ENCODE measurements around the gene REM1. TPM values are rescaled to one million over a fixed set of nuclear protein-coding genes. Genes with fewer than 3 reads are reported as not detected.
A peak's percentile ranks its signal among the peaks of the same experiment; 100 is the strongest.

REM1 gene
- total RNA-seq, 1 experiment from 2014 or later: not detected

DNA sequence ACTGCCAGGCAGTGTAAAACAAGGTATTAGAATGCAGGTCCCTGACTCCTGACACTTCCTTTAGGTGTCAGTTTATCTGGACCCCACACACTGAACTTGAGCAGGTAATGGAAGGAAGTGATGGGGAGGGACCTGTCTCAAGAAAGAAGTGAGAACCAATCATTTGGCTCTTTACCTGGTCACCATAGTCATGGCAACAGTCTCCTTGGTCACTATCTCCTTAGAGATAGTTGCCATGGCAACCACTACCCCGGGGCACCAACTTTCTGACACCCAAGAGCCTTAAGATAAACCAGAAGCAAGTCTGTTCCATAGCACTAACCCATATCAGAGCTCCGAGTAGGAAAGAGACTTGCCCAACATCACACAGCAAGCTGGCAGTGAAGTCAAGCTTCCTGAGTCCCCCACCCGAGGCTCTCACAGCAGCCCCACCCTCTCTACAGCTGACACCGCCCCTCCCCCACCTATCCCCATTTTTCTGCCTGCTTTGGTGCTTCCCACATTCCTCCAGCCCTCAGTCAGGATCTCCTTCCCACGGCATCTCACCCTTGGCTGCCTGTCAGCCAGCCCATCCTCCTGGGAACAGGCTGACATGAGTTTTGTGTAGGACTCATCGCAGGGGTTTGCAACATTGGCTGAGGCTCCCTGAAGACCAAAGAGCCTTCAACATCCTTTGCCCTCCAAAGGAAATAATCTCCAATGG lies 22.9 kb downstream of the REM1 start:
- Histone ChIP-seq H2AFZ (ENCODE audit: low read depth, low read length, poor library complexity, severe bottlenecking) (no peak overlapping the region), H3K27ac (ENCODE audit: low read depth, low read length) (no peak overlapping the region), H3K27me3 (ENCODE audit: insufficient read depth, low read length) (no peaks in the 10 kb centered on the region), H3K4me3 (replicated peaks in 1 of 2; ENCODE audit: low read depth in 1 of 2, low read length in 2 of 2) (no peak overlapping the region), H3K9me3 (ENCODE audit: control insufficient read depth in 1 of 2, insufficient read depth in 1 of 2, low read depth in 1 of 2, low read length in 2 of 2) (no peaks in the 10 kb centered on the region), H3K4me2 (ENCODE audit: low read length) (no peak overlapping the region), H3K36me3 (ENCODE audit: control insufficient read depth in 1 of 2, insufficient read depth in 2 of 2, low read length in 2 of 2) (no peaks in the 10 kb centered on the region), H3K79me2 (ENCODE audit: insufficient read depth, low read length) (no peaks in the 10 kb centered on the region), H3K9ac (ENCODE audit: low read length) (no peak overlapping the region), H3K4me1 (ENCODE audit: control insufficient read depth in 1 of 2, insufficient read depth in 2 of 2, low read length in 2 of 2) (0 out of 4 replicates have a peak, but pooled peaks cover 0 to 6% of the 10 kb centered on the region in 2 experiments), H3K9me2 (ENCODE audit: insufficient read depth) (no peaks in the 10 kb centered on the region), H4K20me1 (ENCODE audit: insufficient read depth) (no peaks in the 10 kb centered on the region)
- DNase-seq (ENCODE audit: low read depth, low spot score) (peak; percentile 15), ATAC-seq (no peak)
- ChIA-PET POLR2A (no interaction called here), RAD21 (ENCODE audit: low non-redundant PET in 1 of 2, low total read pairs in 2 of 2, uncharacterized antibody in 2 of 2, unreplicated experiment in 2 of 2) (no interaction called here), CTCF (no interaction called here)
- intact Hi-C loops (cut with micrococcal nuclease): no loop called here
- no peak for TF ChIP-seq JUND (IDR thresholded peaks at IDR 0.05)
- no TSS peak for BruUV-seq (replicated peaks)

DNA sequence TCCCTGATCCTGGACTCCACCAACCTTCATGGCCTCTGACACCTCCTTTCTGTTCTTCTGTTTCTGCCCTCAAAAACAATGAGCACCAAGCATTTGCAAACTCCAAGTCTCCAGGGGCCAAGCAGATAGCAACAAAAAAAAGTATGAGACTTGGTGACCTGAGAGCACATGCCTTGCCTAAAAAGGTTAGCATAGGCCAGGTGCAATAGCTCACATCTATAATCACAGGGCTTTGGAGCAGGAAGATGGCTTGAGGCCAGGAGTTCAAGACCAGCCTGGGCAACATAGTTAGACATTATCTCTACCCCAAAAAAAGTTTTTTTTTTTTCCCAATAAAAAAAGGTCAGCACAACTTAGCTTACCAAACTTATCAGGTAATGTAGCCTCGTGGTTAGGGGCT lies 25.4 kb downstream of the REM1 start:
- ChIA-PET CTCF (interaction anchor here (1.7 kb wide), 1 partner anchor 186 kb away, joined by 9 read pairs; no protein-coding TSS in a partner anchor), RAD21 (ENCODE audit: low non-redundant PET in 1 of 2, low total read pairs in 2 of 2, uncharacterized antibody in 2 of 2, unreplicated experiment in 2 of 2) (no interaction called here), POLR2A (no interaction called here)
- H3K9me2 ChIP-seq (ENCODE audit: insufficient read depth): no peaks in the 10 kb centered on the region
- H3K36me3 ChIP-seq (ENCODE audit: control insufficient read depth in 1 of 2, insufficient read depth in 2 of 2, low read length in 2 of 2): no peaks in the 10 kb centered on the region
- no peaks in the 10 kb centered on the region for H3K27me3 ChIP-seq (ENCODE audit: insufficient read depth, low read length)
- DNase-seq (ENCODE audit: low read depth, low spot score): no peak
- intact Hi-C loops (cut with micrococcal nuclease): no loop called here
- H3K9ac ChIP-seq (ENCODE audit: low read length): no peak overlapping the region
- H3K4me1 ChIP-seq (ENCODE audit: control insufficient read depth in 1 of 2, insufficient read depth in 2 of 2, low read length in 2 of 2): peaks cover 0 to 5% of the 10 kb centered on the region in 2 experiments; a peak in 2 of 4 replicates
- no peak for ATAC-seq
- no peak overlapping the region for H2AFZ ChIP-seq (ENCODE audit: low read depth, low read length, poor library complexity, severe bottlenecking)
- BruUV-seq (replicated peaks): no TSS peak
- TF ChIP-seq YY1 (IDR thresholded peaks at IDR 0.05; ENCODE audit: extremely low read depth, insufficient replicate concordance, low read depth, low read length) (no peak), SIN3A (IDR thresholded peaks at IDR 0.05; ENCODE audit: low read depth) (no peak), SRF (IDR thresholded peaks at IDR 0.05; ENCODE audit: low read depth) (no peak), ZFX (IDR thresholded peaks at IDR 0.05) (no peak)
- H4K20me1 ChIP-seq (ENCODE audit: insufficient read depth): no peaks in the 10 kb centered on the region
- H3K4me2 ChIP-seq (ENCODE audit: low read length): no peak overlapping the region
- no peaks in the 10 kb centered on the region for H3K79me2 ChIP-seq (ENCODE audit: insufficient read depth, low read length)
- H3K4me3 ChIP-seq (replicated peaks in 1 of 2; ENCODE audit: low read depth in 1 of 2, low read length in 2 of 2): no peak overlapping the region
- H3K27ac ChIP-seq (ENCODE audit: low read depth, low read length): no peak overlapping the region
- no peaks in the 10 kb centered on the region for H3K9me3 ChIP-seq (ENCODE audit: control insufficient read depth in 1 of 2, insufficient read depth in 1 of 2, low read depth in 1 of 2, low read length in 2 of 2)
